HG03159 (cell line): ENCODE results near the gene CNNM1.

ENCODE experiments used
- ATAC-seq: cut with Tn5 transposase; IDR thresholded peaks from one replicate; pipeline ENCODE4 v1.9.1; 2021; ENCODE audit warnings: mild to moderate bottlenecking, moderate library complexity; ENCODE audit not compliant: unreplicated experiment

Gene CNNM1

DNA sequence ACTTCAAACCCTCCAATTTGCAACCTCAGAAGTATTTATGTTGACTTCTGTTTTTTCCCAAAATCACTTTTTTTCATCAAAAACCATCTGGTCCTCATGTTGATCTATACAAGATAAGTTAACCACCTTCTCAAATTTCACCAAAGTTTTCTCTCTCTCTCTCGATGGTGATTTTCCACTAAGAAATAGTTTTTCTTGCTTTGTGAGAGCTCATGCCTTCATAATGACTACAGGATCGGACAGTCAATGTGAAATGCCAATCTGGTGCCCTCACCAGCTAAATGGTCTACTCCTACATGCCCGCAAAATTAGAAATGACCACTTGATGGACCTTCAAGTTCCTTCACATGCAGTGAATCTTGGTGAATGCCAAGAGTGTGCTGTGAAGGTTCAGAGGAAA lies 40.4 kb downstream of the CNNM1 start:
- ATAC-seq: no peak

DNA sequence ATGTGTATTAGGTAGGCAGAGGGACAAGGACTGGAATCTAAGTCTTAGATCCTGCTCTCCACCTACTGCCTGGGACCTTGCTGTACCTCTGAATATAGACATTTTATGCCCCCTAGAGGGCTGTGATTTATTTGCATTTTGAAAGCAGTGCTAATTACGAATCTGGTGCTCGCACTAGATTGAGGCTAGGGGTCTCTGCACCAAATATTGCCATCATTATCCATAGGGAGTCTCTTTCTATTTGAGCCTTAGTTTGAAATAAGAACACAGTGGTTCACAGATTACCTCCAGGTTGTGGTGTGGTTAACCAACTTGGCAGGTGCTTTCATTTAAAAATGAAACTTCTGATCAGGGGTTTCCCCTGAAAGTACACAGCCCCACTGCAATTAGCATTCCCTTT lies 41.8 kb downstream of the CNNM1 start:
- peak; percentile 84 for ATAC-seq

DNA sequence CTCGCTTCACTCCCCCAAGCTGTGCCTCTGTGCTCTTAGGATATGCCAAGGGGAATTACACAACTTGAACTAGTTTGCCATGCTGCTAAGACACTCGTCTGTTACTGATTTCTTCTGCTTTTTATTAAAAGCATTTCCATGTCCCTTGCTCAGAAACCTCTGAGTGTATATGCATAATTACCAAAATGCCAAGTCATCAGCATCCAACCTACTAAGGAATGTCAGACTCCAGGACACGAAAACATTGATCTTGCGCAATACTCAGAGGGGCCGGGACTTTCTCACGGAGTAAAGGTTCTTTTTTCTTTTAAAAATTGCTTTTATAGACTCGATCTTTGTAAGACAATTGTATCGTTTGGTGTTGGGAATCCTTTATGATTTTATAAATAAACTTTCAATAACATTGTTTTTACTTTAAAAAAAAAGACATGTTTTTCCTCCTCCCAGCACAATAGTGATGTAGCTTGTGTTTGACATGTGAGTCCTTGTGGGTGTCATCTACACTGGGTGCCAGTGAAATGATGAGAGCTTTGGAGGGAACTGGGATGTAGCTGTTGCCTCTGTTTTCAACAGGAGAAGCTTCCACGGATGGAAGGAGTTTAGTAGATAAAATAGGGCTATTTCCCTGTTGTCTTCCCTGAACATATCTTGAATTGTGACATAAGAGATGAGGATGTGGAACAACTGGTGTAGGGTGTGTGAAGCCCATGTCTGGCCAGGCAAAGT lies 43.6 kb downstream of the CNNM1 start:
- no peak for ATAC-seq

DNA sequence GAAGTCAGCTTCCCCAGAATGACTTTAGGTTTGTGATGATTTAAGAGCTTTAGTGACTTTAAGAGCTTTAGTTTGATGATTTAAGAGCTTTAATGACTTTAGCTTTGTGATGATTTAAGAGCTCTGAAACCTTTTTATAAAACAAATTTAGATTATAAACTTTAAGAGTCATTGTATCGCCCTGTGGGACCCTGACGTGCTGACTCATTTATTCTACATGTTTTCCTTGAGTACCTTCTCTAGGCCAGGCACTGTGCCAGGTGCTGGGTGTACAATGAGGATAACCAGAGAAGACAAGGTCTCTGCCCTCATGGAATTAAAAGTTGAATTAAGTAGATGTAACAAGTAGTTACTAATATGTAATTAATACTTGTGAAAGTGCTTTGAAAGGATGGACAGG lies 45.4 kb downstream of the CNNM1 start:
- ATAC-seq: no peak

DNA sequence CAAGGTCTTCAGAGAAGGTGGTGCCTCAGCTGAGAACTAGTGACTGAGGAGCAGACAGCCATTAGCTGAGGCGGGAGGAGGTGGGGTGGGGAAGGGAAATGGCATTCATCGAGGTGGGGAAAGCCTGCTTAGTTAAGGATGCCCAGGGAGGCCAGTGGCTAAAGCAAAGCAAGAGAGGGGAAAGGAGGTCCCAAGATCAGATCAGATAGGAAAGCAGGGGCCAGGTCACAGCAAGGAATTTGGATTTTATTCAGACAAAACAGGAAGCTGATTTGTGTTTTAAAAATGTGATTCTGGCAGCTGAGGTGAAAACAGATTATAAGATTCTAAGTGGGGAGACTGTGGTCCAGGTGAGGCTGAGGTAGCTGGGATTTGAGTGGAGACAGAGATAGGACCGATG lies 45.8 kb downstream of the CNNM1 start:
- ATAC-seq: no peak

DNA sequence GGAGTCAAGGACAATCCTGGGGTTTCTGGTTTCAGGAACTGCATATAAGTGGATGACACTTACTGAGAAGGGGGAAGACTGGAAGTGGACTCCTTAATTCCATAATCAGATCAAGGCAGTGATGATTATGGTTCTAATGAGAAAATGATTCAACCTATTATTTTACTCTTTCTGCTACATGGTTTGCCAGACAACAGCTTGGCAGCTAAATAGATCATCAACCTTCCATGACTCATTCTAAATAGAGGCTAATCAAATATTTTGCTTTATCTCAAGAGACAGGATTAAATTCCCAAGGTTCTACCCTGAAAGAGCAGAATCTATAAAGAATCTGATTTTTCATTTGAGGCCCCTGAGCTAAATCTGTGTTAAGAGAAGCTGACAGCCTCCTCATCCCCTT lies 46.3 kb downstream of the CNNM1 start:
- no peak for ATAC-seq

DNA sequence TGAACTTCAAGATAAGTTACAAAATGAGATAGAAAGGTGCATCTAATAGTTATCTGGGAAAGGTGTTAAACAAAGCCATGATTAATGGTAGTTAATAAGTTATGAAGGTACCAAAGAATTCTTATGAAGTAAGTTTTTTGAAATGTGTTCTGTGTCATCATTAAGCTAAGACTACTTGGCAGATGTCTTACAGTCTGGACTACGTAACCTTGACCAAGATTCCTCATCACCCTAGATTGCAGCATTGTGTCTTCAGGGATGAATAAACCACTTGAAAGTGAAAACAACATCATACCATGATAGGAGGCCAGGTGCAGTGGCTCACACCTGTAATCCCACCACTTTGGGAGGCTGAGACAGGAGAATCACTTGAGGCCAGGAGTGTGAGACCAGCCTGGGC lies 53.0 kb downstream of the CNNM1 start:
- no peak for ATAC-seq

DNA sequence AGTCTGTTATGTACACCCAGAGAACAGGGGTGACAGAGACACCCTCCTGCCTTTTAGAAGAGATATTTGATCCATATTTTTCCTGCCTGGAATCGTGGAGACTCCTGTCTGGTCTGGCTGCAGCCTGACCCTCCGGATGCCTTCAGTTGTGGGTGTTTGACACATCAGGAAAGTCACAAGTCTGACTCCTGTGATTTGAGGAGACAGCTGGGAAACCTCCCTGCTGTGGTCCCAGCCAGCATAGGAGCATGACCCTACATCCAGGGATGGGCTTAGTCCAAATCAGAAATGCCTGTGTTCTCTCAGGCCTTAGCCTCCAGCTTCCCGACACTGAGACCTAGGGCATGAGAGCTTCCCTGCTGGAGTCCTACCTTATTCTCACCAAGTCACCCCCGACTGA lies 57.9 kb downstream of the CNNM1 start:
- ATAC-seq: no peak

DNA sequence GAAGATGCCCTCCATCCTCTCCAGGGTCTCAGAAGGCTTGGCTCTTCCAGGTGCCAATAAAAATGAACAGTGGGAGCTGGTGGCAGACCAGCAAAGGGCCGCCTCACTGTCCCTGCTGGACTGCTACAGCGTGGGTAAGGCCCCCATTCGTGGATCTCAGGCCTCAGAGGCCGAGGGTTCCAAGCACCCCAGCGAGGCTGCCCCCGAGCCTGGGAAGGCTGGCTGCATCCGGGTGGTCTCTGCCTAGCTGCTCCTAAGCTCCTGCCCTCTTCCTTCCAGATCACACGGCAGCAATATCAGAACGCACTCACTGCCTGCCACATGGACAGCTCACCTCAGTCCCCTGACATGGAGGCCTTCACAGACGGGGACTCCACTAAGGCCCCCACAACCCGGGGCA lies 58.4 kb downstream of the CNNM1 start:
- no peak for ATAC-seq

DNA sequence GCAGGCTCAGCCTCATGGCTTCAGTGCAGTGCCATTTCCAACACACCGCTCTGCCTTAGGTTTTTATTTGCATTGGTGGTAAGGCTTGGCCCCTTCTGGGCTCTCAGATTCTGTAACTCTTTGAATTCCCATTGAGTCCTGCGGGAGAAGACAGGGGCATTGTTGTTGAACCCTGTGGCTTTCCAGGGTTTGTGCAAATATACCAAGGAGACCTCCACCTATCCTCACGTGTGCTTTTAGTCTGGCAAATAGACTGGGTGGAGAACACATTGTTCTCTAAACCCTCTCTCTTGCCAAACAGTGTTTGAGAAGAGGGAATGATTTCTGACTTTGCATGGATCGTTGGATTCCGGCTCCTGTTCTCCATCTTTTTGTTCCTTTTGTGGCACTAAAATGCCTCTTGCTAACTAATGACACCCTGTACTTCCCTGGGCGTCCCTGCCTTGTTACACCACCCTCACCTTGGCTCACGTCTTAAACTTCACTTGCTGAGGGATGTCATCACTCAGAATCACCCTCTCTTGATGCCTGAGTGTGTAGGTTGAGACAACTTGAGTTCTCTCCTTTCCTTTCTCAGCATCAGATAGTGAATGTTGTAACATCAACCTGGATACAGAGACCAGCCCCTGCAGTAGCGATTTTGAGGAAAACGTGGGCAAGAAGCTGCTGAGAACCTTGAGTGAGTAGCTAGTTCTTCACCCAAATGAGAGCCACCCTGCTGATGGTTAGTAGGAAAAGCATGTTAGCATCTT lies 60.7 kb downstream of the CNNM1 start:
- no peak for ATAC-seq

DNA sequence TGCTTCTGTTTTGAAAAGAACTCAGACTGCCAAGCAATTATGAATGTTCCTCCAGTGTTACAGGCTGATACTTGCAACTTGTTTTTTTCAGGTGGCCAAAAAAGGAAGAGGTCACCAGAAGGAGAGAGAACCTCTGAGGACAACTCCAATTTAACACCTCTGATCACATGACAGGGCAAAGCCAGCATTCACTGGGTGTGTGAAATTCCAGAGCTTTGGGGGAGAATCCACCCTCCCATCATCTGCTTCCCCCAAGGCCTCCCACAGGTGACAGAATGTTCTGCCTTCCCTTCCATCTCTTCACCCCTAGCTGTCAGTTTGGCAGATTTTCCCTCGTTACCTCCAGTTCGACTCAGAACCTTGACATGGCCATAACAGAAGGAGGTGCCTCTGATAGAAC lies 62.2 kb downstream of the CNNM1 start:
- ATAC-seq: no peak

DNA sequence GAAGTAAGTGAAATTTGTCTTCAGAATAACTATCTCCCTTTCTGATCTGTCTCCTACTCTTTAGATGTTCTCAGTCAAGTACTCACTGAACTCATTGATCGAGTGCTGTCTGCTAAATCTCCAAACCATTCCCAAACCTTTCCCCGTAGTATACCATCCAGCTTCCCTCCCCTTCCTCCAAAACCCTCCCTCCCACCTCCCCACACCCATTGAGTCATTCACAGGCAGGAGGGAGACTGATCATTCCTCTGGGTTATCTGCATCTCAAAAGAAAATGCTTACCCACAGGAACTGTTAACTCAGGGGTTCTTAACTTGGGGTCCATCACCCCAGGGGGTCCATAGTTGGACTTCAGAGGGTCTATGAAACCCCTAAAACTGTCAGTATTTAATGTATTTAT lies 63.9 kb downstream of the CNNM1 start:
- ATAC-seq: no peak

DNA sequence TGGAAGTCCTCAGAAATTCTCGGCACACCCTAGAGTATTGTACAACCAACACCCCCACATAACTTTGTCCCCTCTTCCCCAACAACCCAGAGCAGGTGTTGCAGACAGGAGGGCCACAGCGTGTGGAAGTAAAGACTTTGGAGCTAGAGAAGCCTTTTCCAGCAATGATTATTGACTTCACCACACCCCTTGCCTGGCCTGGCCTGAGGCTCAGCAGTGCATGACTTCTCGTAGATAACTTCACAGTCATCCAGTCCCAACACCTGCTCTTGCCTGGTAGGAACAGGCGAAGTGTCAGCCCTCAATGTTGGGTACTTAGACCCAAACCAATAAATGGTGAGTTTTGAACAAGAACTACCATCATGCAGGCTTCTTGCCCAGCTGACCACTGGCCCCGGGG lies 64.5 kb downstream of the CNNM1 start:
- no peak for ATAC-seq

DNA sequence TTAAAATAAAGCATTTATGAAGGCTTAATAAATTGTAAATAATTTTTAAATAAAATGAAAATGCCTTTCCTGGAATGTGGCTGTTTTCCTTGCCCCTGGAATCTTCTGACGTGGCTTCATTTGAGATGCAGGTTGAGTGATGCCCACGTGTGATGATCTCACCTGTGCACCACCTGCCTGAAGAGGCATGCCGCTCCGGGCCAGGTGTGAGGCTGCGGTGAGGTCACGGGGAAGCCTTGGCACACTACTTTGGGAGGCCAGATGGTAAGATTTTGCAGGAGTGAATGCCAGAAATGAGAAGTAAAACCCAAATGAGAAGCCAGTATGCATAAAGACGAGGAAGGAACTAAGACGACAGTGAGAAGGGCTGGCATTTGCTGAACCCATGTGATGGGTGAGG lies 65.1 kb downstream of the CNNM1 start:
- ATAC-seq: no peak

DNA sequence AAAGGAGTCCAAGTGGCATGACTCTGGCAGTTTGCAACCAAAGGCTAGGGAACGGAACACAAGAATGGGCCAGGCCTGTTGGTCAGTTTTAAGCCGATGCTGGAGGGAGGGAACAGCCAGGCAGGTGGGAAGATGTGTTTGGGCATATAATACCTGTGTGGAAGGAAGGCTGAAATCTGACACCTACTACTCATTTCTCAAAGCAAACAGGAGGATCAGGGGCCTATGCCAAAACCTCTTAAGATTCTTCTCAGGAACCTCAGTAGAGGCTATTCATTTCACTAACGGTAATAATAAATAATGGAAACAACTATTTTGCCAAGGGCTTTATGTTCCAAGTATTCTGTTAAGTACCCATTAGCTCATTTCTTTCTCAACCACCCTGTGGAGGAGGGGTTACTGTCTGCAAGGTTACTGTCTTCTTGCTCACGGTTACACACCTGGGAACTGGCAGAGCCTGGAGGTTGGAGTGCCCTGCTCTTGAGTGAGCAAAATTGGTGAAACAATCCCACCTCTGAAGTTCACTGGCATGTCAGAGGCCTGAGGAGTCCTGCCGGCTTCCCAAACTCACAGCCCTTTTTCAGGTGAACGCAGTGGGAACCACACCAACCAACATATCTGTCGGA lies 65.7 kb downstream of the CNNM1 start:
- ATAC-seq: no peak

DNA sequence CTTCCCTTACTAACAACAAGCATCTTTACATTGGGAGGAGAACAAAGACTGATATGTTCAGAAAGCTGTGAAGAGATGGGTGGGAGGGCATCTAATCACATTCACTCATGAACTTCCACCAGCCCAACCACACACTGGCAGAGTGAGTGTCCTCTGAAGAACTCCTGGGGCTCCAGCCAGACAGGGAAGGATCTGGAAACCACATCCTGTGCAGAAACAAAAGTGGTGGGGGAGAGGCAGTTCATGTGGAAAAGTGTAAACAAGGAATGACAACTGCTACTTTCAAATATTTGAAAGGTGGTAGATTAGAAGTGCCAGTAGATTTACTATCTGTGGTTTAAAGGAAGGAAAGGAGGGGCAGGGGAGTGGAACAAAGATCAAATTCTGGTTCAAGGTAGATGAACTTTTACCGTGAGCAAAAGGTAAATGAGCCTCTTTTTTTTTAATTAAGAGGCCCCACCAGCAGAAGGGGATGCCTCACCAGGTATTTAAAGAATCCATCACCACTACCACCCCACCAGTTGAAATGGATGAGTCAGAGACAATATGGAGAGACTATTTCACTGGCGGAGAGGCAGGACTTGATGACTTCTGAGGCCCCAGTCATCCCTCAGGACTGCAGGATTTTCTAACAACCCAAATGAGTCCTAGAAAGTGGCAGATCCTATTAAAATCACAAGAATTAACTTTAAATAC lies 66.7 kb downstream of the CNNM1 start:
- ATAC-seq: no peak

DNA sequence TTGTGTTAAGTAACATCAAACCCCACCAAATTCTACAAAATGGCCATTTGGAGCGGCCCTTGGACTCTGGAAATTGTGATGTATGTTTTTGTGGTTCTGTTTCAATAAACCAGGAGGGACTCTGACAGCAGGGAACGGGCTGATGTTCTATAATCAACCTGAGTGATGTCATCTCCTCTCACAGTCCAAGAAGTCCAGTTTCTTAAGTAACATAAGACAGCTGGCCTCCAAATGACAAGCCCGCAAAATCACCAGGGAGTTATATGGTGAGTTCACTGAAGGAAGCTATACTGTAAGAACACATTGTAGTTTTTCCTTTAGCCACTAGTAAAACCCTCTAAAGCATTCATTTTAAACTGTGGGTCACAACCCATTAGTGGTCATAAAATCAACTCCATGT lies 67.3 kb downstream of the CNNM1 start:
- no peak for ATAC-seq

DNA sequence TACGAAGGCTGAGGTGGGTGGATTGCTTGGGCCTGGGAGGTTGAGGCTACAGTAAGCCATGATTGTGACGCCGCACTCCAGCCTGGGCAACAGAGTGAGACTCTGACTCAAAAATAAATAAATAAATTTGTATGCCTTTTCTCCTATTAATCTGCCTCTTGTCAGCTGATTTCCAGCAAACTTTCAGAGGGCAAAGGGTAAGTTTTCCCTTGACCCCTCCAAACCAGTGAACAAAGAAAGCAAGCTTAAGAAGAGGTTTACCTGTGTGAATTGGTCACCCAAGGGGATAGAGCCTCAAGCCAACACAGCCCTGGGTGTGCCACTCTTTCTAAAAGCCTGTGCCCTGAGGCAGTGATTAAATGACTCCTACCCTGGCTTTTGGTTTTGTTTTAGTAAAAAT lies 70.5 kb downstream of the CNNM1 start:
- no peak for ATAC-seq

DNA sequence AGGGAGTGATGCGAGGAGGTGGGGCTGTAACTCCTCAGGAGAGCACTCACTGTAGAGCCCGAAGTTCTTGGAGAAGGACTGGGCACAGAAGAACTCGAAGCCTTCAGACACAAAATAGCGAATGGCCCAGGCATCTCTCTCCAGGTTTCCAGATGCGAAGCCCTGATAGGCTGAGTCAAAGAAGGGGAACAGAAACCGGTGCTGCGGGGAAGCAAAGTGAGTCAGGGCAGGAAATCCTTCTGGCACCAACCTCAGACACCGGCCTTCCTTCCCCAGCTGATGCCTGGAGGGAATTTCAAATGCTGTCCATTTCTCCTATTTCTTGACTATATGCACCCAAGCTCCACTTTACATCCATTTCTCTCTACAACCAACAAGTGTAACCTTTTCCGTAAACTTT lies 74.5 kb downstream of the CNNM1 start:
- no peak for ATAC-seq

DNA sequence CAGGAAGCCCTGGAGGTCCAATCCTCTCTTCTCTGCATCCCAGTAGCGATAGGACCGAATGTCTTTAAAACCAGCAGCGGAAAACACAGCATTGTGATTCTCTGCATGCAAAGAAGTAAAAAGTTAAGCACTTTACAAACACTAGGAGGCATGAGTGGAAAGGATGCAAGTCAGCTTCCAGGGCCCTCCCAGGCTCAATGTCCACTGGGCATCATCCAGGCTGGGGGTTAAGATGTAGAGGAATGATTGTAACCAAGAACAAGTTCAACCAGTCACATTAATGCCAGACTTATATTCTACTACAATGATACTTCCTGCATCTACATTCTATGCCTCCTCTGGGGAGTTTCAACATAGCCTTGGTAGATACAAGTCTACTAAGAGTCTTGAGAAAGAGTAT lies 77.0 kb downstream of the CNNM1 start:
- no peak for ATAC-seq

DNA sequence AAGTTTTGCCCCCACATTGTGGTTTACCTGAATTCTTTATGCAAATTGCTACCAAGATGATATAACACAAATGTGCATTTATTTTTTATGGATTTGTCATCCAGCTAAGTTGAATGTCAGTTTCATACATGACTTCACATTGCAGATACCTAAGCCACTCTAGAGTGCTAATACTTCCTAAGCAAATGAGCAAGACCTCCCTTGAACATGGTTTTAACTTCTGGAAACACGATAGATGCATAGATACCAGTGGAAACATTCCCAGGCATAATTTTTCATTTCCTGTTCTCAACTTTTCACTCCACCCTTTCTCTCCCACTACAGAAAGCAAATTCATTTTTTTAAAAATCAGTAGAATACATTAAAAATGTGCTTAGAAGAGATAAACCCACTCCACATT lies 81.0 kb downstream of the CNNM1 start:
- ATAC-seq: no peak

DNA sequence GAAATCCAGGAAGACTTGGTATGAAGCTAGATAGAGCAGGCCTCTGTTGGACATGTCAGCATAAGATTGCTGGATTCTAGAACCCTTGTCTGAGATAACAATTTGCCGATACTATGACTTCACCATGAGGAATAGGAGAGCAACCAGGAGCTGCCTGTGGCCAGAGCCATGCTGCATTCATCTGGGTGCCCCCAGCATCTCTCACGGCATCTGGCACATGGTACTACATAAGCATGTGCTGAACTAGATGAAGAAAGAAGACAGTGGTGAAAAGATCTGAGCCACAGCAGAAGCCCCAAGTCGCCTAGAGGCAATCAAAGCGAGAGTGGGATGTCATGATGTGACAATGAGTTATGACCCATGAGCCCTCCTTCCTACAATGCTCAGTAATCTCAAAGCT lies 81.7 kb downstream of the CNNM1 start:
- ATAC-seq: no peak
